HepG2 (cell line): Measurements from ENCODE around the gene RNF13. TPM values are rescaled to one million over a fixed set of nuclear protein-coding genes. Genes with fewer than 3 reads are reported as not detected.

ENCODE experiments used
- ATAC-seq: fragments of 200-7000 bp; cut with Tn5 transposase; 3 replicates; pipeline ENCODE4 v1.9.1; 2020; ENCODE audit warnings: mild to moderate bottlenecking, moderate library complexity
- BruUV-seq: library from RNA; stranded (reverse); fragments of 400-500 nt; replicated peaks from 2 replicates; lab custom pipeline; 2021; lab: Mats Ljungman, UMichigan
- CTCF ChIA-PET: fragments of 300-600 bp; formaldehyde crosslinking; extraction: SDS; loops from one replicate; lab custom pipeline; 2021; ENCODE audit warnings: low total read pairs, inconsistent platforms, low intra/inter-chr PET ratio; lab: Yijun Ruan, JAX
- POLR2A ChIA-PET: fragments of 350-600 bp; sonication (Branson Sonifier 250); formaldehyde crosslinking; loops from one replicate; lab custom pipeline; 2020; ENCODE audit warnings: antibody characterized with exemption, inconsistent platforms; lab: Yijun Ruan, JAX
- DNase-seq: peaks from one replicate; pipeline ENCODE4 v3.0.0-alpha.2; 2015; ENCODE audit warnings: low spot score
- FAIRE-seq: peaks from 3 replicates; lab custom pipeline; 2011; peaks lifted over from hg19 to GRCh38; lab: Jason Lieb, UNC
- H2AFZ ChIP-seq: one replicate; pipeline ENCODE4 v1.6.1; 2011; ENCODE audit warnings: low read length, inconsistent platforms
- H3K27ac ChIP-seq: fragments of 300-600 bp; 3 replicates; pipeline ENCODE4 v1.8.0; 2011; ENCODE audit warnings: mixed run types, mild to moderate bottlenecking, mixed read lengths, low read length, inconsistent platforms; ENCODE audit not compliant: insufficient read depth; ENCODE audit errors: extremely low read length
- H3K27me3 ChIP-seq, 2 experiments: fragments of 200-600 bp in 1 of 2; 2 replicates in 1 of 2; 3 replicates in 1 of 2; pipeline versions ENCODE4 v1.6.0 to v1.8.0; 2011; ENCODE audit warnings: low read length in 2 of 2, mild to moderate bottlenecking in 2 of 2, moderate library complexity in 2 of 2, inconsistent platforms in 1 of 2; ENCODE audit not compliant: insufficient read depth in 2 of 2, control insufficient read depth in 1 of 2
- H3K36me3 ChIP-seq, 2 experiments: fragments of 200-600 bp in 1 of 2; replicated peaks in 1 of 2; 2 replicates in 1 of 2; 3 replicates in 1 of 2; pipeline versions ENCODE4 v1.5.1 to v1.8.0; 2011; ENCODE audit warnings: low read length in 2 of 2, inconsistent platforms in 1 of 2; ENCODE audit not compliant: insufficient read depth in 2 of 2, control insufficient read depth in 1 of 2
- H3K4me1 ChIP-seq: 2 replicates; pipeline ENCODE4 v1.5.1; 2012; ENCODE audit warnings: low read length, inconsistent platforms; ENCODE audit not compliant: insufficient read depth
- H3K4me2 ChIP-seq: 2 replicates; pipeline ENCODE4 v1.6.0; 2011; ENCODE audit warnings: low read depth, low read length, inconsistent platforms
- H3K4me3 ChIP-seq, 3 experiments: fragments of 200-600 bp in 1 of 3; sonication (generic), shearing (Covaris generic) in 1 of 3; replicated peaks in 1 of 3; 2 replicates each; pipeline ENCODE4 v1.5.1; 2011 to 2016; ENCODE audit warnings: low read length in 3 of 3, inconsistent platforms in 2 of 3, low read depth in 2 of 3, mild to moderate bottlenecking in 2 of 3, control low read depth in 1 of 3, mixed read lengths in 1 of 3; ENCODE audit not compliant: insufficient read depth in 1 of 3
- H3K79me2 ChIP-seq: one replicate; pipeline ENCODE4 v1.6.1; 2011; ENCODE audit warnings: low read length, inconsistent platforms; ENCODE audit not compliant: insufficient read depth
- H3K9ac ChIP-seq: 2 replicates; pipeline ENCODE4 v1.6.0; 2011; ENCODE audit warnings: mild to moderate bottlenecking, low read depth, low read length, inconsistent platforms; ENCODE audit not compliant: insufficient read depth
- H3K9me3 ChIP-seq: 2 replicates; pipeline ENCODE4 v1.5.1; 2012; ENCODE audit warnings: mild to moderate bottlenecking, low read length
- H4K20me1 ChIP-seq: 2 replicates; pipeline ENCODE4 v1.6.0; 2011; ENCODE audit warnings: inconsistent platforms, mild to moderate bottlenecking, low read length, moderate library complexity; ENCODE audit not compliant: insufficient read depth
- AGO2 ChIP-seq: fragments of 200-400 bp; formaldehyde crosslinking; optimal IDR thresholded peaks from 2 replicates; pipeline ENCODE3; 2017; ENCODE audit warnings: mild to moderate bottlenecking, low read depth, low read length, moderate library complexity
- ATF5 ChIP-seq: sonication (generic); formaldehyde crosslinking; IDR thresholded peaks from 2 replicates; pipeline ENCODE4 v1.4.0; 2020; ENCODE audit warnings: mild to moderate bottlenecking, low read depth, missing genetic modification reagents
- FOXK2 ChIP-seq: fragments of 450-650 bp; IDR thresholded peaks from 2 replicates; pipeline ENCODE4 v1.6.1; 2016
- GABPB1 ChIP-seq: IDR thresholded peaks from 2 replicates; pipeline ENCODE4 v1.6.1; 2016; ENCODE audit warnings: mild to moderate bottlenecking, missing genetic modification reagents, moderate library complexity, missing compliant biosample characterization
- HNRNPLL ChIP-seq: fragments of 200-400 bp; formaldehyde crosslinking; IDR thresholded peaks from 2 replicates; pipeline ENCODE4 v1.6.1; 2017; ENCODE audit warnings: mild to moderate bottlenecking, low read depth, low read length; ENCODE audit not compliant: poor library complexity, severe bottlenecking
- PRDM10 ChIP-seq: sonication (generic); formaldehyde crosslinking; IDR thresholded peaks from 2 replicates; pipeline ENCODE4 v1.4.0; 2020; ENCODE audit warnings: low read depth, missing genetic modification reagents
- THAP8 ChIP-seq: sonication (generic); formaldehyde crosslinking; IDR thresholded peaks from 2 replicates; pipeline ENCODE4 v1.5.1; 2020; ENCODE audit warnings: missing genetic modification reagents, mild to moderate bottlenecking, borderline replicate concordance
- XRCC5 ChIP-seq: fragments of 200-400 bp; formaldehyde crosslinking; optimal IDR thresholded peaks from 2 replicates; pipeline ENCODE3; 2017; ENCODE audit warnings: mild to moderate bottlenecking, low read length
- ZBTB10 ChIP-seq: sonication (generic); formaldehyde crosslinking; IDR thresholded peaks from 2 replicates; pipeline ENCODE4 v1.4.0; 2020; ENCODE audit warnings: missing genetic modification reagents, borderline replicate concordance
- ZNF224 ChIP-seq: sonication (generic); formaldehyde crosslinking; IDR thresholded peaks from 2 replicates; pipeline ENCODE4 v1.5.0; 2020; ENCODE audit warnings: mild to moderate bottlenecking, missing genetic modification reagents
- ZNF24 ChIP-seq: fragments of 450-650 bp; IDR thresholded peaks from 2 replicates; pipeline ENCODE4 v1.6.1; 2017; ENCODE audit warnings: antibody characterized with exemption, mild to moderate bottlenecking
- ZNF850 ChIP-seq: sonication (generic); formaldehyde crosslinking; conservative IDR thresholded peaks from 2 replicates; pipeline ENCODE4 v1.9.0; 2021; ENCODE audit warnings: mild to moderate bottlenecking, missing genetic modification reagents
- WGBS: methylation state at CpG from one replicate; pipeline ENCODE4 v1.1.6; 2017; ENCODE audit warnings: low lambda C conversion rate; 5-methylcytosine and 5-hydroxymethylcytosine counted together
- in situ Hi-C: cut with HindIII; loops from 2 replicates; pipeline ENCODE4 v1.10.0; 2017; ENCODE audit warnings: low pct_unique_long_range_greater_than_20kb; ENCODE audit not compliant: extremely low pct_ligation_motif_present
- intact Hi-C: fragments of 100-400 bp; cut with micrococcal nuclease; formaldehyde crosslinking; loops from one replicate; pipeline ENCODE4 v1.10.0; 2022; ENCODE audit not compliant: unreplicated experiment
- polyA plus RNA-seq, 8 experiments: library from polyadenylated mRNA; depleted of rRNA in 3 of 8; stranded (reverse) in 7 of 8; unstranded in 1 of 8; fragments of >200 nt; fragmentation: Illumina TruSeq in 4 of 8; extraction: Trizol in 4 of 8; gene quantifications; 2 replicates each; pipeline versions ENCODE4 v1.2.1 to v1.2.3, GENCODE V29; 2011 to 2016; ENCODE audit warnings: low read depth in 4 of 8, missing spikeins in 1 of 8, mixed read lengths in 1 of 8; ENCODE audit not compliant: insufficient read depth in 1 of 8
- total RNA-seq, 5 experiments: library from RNA; depleted of rRNA; stranded (reverse); fragments of >200 nt; fragmentation: Illumina TruSeq; extraction: Trizol; gene quantifications; 2 replicates each; pipeline ENCODE4 v1.2.3, GENCODE V29; 2016; ENCODE audit warnings: low read depth in 1 of 5

The RNF13 gene
- total and polyA plus RNA-seq, 2 of the 13 experiments (the other 11 are each of a cell fraction or from before 2014, with no cell fraction given) = 39.8 to 46.0 TPM

GRCh38 chr3:149969940-149970715, 157.1 kb downstream of the RNF13 start (continued):
- 0 out of 2 replicates have a peak, but pooled peaks have one; percentile 23 for TF ChIP-seq ZNF850 (CRISPR knock-in tag)
- TF ChIP-seq HNRNPLL = peak; percentile 100
- TF ChIP-seq ZBTB10 (CRISPR knock-in tag) = no peak
- TF ChIP-seq XRCC5 = peak; percentile 1
- TF ChIP-seq AGO2 = peak; percentile 64
- no peak for TF ChIP-seq ZNF24

GRCh38 chr3:149970716-149971402, 157.8 kb downstream of the RNF13 start, which contains the start of gene PFN2:
Gene PFN2 (minus strand): TSS chr3:149970895. CDS start chr3:149970856, 39 bp downstream.
- Histone ChIP-seq H3K27ac (peak within 1 kb of the TSS; percentile 93), H3K9me3 (no peaks in the 10 kb centered on the region), H3K4me3 (peak within 1 kb of the TSS; percentile 82 to 93 (median 92)), H2AFZ (peak within 1 kb of the TSS; percentile 89), H4K20me1 (peaks cover 18% of the 10 kb centered on the region), H3K79me2 (peaks cover 44% of the 10 kb centered on the region), H3K36me3 (peaks cover 5 to 10% of the 10 kb centered on the region in 2 experiments; a peak in 4 of 5 replicates), H3K9ac (peak within 1 kb of the TSS; percentile 85), H3K4me2 (peak within 1 kb of the TSS; percentile 87), H3K27me3 (no peaks in the 10 kb centered on the region; a peak in 1 of 5 replicates), H3K4me1 (peaks cover 42% of the 10 kb centered on the region)
- ATAC-seq = peak; percentile 66
- no peak for FAIRE-seq
- DNase-seq = peak; percentile 47
- intact Hi-C loops = no loop called here
- POLR2A ChIA-PET = interaction anchor here (0.5 to 1.5 kb wide), 3 partner anchors 13 to 438 kb away, joined by 3 read pairs; no protein-coding TSS in a partner anchor
- BruUV-seq = no TSS peak
- in situ Hi-C loops = no loop called here
- under 1% methylated on average over 33 of the region's 102 CpGs for WGBS
- CTCF ChIA-PET = no interaction called here
- TF ChIP-seq FOXK2 (no peak), GABPB1 (peak; percentile 79; the same call in 1 of the 2 replicates), ATF5 (CRISPR knock-in tag) (no peak), THAP8 (CRISPR knock-in tag) (peak; percentile 83; the same call in 1 of the 2 replicates), ZNF224 (CRISPR knock-in tag) (no peak), PRDM10 (peak; percentile 33; the same call in 1 of the 2 replicates)
